CD4-positive, alpha-beta T cell treated with Interleukin-2 at 100 ng/mL for 4 hours (primary cell): Measurements from ENCODE around the gene DUSP5.

ENCODE experiments used
- DNase-seq: peaks from one replicate; pipeline ENCODE4 v3.0.0-alpha.2; 2020; ENCODE audit warnings: low spot score

Gene DUSP5

DNA sequence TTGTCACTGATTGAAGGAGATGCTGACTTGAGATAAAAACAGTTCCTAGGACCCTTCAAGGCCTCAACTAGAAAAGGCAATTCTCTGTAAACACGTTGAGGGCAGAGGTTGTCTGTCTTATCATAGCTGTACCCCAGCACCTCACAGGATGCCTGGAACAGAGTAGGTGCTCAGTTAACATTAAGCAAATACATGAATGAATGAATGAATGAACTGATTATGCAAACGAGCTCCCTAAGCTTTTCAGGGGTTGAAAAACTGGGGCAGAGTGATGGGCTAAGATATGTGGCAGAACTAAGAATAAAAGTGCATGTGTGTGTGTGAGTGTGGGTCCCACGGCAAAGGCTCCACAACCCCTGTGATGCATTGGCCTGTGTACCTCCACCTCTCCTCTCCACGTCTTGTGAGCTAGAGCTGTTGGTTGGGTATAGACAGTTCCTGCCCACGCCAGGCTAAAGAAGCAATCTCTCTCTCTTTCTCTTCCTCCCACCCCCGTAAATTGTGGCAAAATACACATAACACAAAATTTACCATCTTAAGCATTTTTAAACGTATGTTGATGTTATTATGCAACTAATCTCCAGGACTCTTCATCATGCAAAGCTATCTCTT lies 48.9 kb downstream of the DUSP5 start:
- DNase-seq = no peak

- peak; percentile 80 for DNase-seq
Observed at GRCh38 chr10:110547139-110547761, 49.5 kb downstream of the DUSP5 start.

DNA sequence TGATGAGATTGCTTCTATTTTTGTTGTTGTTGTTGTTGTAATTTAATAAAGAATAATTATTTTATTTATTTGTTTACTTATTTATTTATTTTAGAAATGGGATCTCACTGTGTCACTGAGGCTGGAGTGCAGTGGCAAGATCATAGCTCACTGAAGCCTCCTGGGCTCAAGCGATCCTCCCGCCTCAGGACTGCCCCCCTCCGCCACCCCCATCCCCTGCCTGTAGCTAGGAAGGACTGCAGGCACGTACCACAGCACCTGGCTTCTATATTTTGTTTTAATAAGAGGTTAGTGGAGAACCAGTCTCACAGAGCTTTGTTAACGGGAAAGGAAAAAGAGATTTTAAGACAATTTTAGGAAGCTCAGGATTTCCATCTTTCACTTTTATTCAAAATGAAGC lies 50.3 kb downstream of the DUSP5 start:
- no peak for DNase-seq

GRCh38 chr10:110549211-110549610 lies 51.5 kb downstream of the DUSP5 start:
- DNase-seq = no peak

DNA sequence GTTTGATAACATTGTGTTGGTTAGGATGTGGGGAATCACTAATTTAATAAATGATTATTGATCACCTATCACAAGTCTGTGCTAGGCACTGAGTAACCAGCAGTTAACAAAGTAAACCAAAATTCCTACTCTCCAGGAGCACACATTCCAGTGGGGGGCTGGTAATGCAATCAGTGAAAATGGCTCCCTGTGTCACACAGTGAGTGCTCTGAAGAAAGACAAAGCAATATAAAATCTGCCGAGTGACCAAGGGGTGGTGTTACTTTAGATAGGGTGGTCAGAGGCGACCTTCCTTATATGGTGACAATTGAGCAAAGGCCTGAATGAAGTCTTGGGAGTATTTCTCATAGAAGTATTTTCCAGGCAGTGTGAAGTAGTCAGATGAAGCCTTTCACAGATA lies 56.2 kb downstream of the DUSP5 start:
- DNase-seq = no peak

DNA sequence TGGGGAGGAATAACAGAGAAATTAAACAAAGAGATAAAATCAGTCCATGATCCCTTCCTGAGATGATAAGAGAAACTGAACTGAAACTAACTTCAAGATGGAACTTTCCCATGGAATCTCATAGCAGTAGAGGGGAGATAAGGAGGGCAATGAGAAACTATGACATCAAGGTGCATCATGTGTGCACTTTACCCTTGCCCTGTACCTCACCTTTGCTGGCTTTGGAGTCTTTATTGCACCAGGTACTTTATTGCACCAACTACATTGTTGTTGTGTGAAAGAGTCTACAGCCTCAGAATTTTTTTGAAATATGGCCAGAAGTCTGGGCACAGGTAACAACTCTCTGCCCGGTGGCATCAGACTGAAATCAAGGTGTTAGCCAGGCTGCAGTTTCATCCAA lies 58.6 kb downstream of the DUSP5 start:
- DNase-seq = no peak

DNA sequence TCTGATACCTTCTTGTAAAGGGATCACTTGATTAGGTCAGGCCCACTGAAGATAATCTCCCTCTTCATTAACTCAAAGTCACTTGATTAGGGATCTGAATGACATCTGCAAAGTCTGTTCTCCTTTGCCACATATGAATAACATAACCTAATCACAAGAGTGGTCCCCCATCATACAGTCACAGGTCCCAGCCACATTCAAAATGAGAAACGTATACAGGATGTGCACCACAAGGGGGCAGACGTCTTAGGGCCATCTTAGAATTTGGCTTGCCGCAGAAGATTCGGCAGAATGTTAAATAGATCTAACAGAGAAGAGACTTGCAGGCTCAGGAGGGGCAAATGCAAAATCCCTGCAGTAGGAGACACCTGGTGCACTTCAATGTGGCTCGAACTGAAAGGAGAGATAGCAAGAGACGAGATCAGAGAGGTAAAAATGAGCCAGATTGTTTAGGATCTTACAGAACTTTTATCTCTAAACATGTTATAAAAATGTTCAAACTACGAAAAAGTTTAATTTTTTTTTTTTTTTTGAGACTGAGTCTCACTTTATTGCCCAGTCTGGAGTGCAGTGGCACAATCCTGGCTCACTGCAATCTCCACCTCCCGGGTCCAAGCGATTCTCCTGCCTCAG lies 59.4 kb downstream of the DUSP5 start:
- DNase-seq = peak; percentile 75

GRCh38 chr10:110558041-110558440 lies 60.3 kb downstream of the DUSP5 start:
- DNase-seq = no peak

- no peak for DNase-seq
Observed at GRCh38 chr10:110560012-110560411, 62.3 kb downstream of the DUSP5 start.
